HepG2 (cell line): ENCODE data around the gene NFAT5. TPM values are rescaled to one million over a fixed set of nuclear protein-coding genes. Genes with fewer than 3 reads are reported as not detected.
A peak's percentile ranks its signal among the peaks of the same experiment; 100 is the strongest.

Experiments used
- ATF3 ChIP-seq: sonication (generic); formaldehyde crosslinking; IDR thresholded peaks from 2 replicates; pipeline ENCODE4 v1.4.0; 2020; ENCODE audit warnings: missing genetic modification reagents
- BRCA1 ChIP-seq: sonication (generic); formaldehyde crosslinking; IDR thresholded peaks from 2 replicates; pipeline ENCODE4 v1.4.0; 2020; ENCODE audit warnings: missing genetic modification reagents
- CCAR2 ChIP-seq: fragments of 200-400 bp; formaldehyde crosslinking; optimal IDR thresholded peaks from 2 replicates; pipeline ENCODE3; 2018; ENCODE audit warnings: low read depth, mild to moderate bottlenecking, low read length, moderate library complexity
- HNRNPH1 ChIP-seq: fragments of 200-400 bp; formaldehyde crosslinking; optimal IDR thresholded peaks from 2 replicates; pipeline ENCODE3; 2017; ENCODE audit warnings: mild to moderate bottlenecking, low read depth, low read length
- IRF2 ChIP-seq: IDR thresholded peaks from 2 replicates; pipeline ENCODE4 v1.6.1; 2018; ENCODE audit warnings: missing genetic modification reagents, missing compliant biosample characterization
- RAD21 ChIP-seq: fragments of 450-650 bp; formaldehyde crosslinking; IDR thresholded peaks from 2 replicates; pipeline ENCODE4 v1.5.0; 2020; ENCODE audit warnings: mild to moderate bottlenecking
- RCOR2 ChIP-seq: IDR thresholded peaks from 2 replicates; pipeline ENCODE4 v1.6.1; 2016; ENCODE audit warnings: missing biosample characterization, missing genetic modification reagents
- ZBTB40 ChIP-seq, 2 experiments: fragments of 450-650 bp in 1 of 2; sonication (generic) in 1 of 2; formaldehyde crosslinking in 1 of 2; IDR thresholded peaks; 2 replicates each; pipeline versions ENCODE4 v1.6.1 to v1.8.0; 2016 to 2022; ENCODE audit warnings: antibody characterized with exemption in 1 of 2, mild to moderate bottlenecking in 1 of 2, missing genetic modification reagents in 1 of 2
- ZNF564 ChIP-seq: sonication (generic); formaldehyde crosslinking; IDR thresholded peaks from 2 replicates; pipeline ENCODE4 v1.8.1; 2023; ENCODE audit warnings: mild to moderate bottlenecking, missing genetic modification reagents
- ZNF574 ChIP-seq: sonication (generic); formaldehyde crosslinking; IDR thresholded peaks from 2 replicates; pipeline ENCODE4 v1.4.0; 2020; ENCODE audit warnings: missing genetic modification reagents
- ZNF850 ChIP-seq: sonication (generic); formaldehyde crosslinking; conservative IDR thresholded peaks from 2 replicates; pipeline ENCODE4 v1.9.0; 2021; ENCODE audit warnings: mild to moderate bottlenecking, missing genetic modification reagents
- polyA plus RNA-seq, 8 experiments: library from polyadenylated mRNA; depleted of rRNA in 3 of 8; stranded (reverse) in 7 of 8; unstranded in 1 of 8; fragments of >200 nt; fragmentation: Illumina TruSeq in 4 of 8; extraction: Trizol in 4 of 8; gene quantifications; 2 replicates each; pipeline versions ENCODE4 v1.2.1 to v1.2.3, GENCODE V29; 2011 to 2016; ENCODE audit warnings: low read depth in 4 of 8, missing spikeins in 1 of 8, mixed read lengths in 1 of 8; ENCODE audit not compliant: insufficient read depth in 1 of 8
- total RNA-seq, 5 experiments: library from RNA; depleted of rRNA; stranded (reverse); fragments of >200 nt; fragmentation: Illumina TruSeq; extraction: Trizol; gene quantifications; 2 replicates each; pipeline ENCODE4 v1.2.3, GENCODE V29; 2016; ENCODE audit warnings: low read depth in 1 of 5
- TF ChIP-seq, protein P1 (sequence below): sonication (generic); formaldehyde crosslinking; IDR thresholded peaks from 2 replicates; pipeline ENCODE4 v1.5.0; 2020; ENCODE audit warnings: mild to moderate bottlenecking, missing genetic modification reagents

NFAT5 gene
- total and polyA plus RNA-seq, 2 of the 13 experiments (the other 11 are each of a cell fraction or from before 2014, with no cell fraction given): 20.5 to 54.3 TPM

DNA sequence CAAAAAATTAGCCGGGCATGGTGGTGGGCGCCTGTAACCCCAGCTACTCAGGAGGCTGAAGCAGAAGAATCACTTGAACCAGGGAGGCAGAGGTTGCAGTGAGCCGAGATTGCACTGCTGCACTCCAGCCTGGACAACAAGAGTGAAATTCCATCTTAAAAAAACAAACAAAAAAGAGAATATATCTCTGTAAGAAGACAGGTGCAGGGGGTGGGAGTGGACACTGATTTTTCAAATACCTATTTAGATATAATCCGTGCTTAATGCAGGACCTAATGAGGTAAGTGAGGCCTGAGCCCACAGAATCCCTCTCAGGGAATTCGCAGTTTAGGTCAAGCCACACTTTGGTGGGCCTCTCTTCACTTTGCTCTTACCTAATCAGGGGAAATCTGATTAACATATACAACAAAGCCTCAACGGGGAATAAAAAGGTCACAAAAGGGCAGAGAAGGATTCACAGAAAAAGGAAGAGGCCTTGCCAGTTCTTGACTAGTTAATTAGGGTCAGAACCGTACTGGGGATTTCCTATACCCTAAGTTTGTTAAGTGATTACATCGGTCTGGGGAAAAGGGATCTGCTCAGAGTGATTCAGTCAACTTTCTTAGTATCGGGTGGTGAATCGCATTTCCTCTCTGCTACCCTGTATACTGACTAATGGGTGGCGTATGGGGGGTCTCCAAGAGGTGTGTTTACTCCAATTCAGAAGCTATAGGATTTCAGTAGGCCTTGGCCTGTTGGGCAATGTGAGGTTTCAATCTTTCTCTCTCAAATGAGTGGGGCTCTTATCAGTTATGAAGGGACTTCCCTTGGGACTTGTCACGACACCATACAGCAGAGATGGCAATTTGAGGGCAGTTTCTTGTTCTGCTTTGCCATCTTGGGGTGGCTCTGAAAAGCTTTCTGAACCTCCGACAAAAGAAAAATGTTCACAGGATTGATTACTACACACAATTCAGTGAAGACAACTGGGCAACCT, 1.9 kb upstream of the NFAT5 start (continued):
- TF ChIP-seq ZBTB40 (IDR thresholded peaks at IDR 0.05) (no peak), ZBTB40 (CRISPR knock-in tag; IDR thresholded peaks at IDR 0.05) (no peak), ZNF574 (CRISPR knock-in tag) (0 out of 2 replicates have a peak, but pooled peaks have one; percentile 17), IRF2 (CRISPR knock-in tag) (peak; percentile 4; the same call in 1 of the 2 replicates), HNRNPH1 (no peak), RAD21 (CRISPR knock-in tag) (no peak), CCAR2 (no peak), BRCA1 (CRISPR knock-in tag) (no peak), ZNF850 (CRISPR knock-in tag) (peak; percentile 70; the same call in 1 of the 2 replicates), ATF3 (CRISPR knock-in tag) (no peak), RCOR2 (CRISPR knock-in tag) (no peak), ZNF564 (CRISPR knock-in tag) (no peak)
- TF ChIP-seq, protein P1, sequence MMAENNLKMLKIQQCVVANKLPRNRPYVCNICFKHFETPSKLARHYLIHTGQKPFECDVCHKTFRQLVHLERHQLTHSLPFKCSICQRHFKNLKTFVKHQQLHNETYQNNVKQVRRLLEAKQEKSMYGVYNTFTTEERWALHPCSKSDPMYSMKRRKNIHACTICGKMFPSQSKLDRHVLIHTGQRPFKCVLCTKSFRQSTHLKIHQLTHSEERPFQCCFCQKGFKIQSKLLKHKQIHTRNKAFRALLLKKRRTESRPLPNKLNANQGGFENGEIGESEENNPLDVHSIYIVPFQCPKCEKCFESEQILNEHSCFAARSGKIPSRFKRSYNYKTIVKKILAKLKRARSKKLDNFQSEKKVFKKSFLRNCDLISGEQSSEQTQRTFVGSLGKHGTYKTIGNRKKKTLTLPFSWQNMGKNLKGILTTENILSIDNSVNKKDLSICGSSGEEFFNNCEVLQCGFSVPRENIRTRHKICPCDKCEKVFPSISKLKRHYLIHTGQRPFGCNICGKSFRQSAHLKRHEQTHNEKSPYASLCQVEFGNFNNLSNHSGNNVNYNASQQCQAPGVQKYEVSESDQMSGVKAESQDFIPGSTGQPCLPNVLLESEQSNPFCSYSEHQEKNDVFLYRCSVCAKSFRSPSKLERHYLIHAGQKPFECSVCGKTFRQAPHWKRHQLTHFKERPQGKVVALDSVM (CRISPR knock-in tag): peak; percentile 37; the same call in 1 of the 2 replicates
